ENCODE results near the gene PTPRD.

GRCh38 chr9:8783941-8784340, 1828.9 kb downstream of the PTPRD start:
- no peak for TF ChIP-seq CTCF (IDR thresholded peaks at IDR 0.05)
- TF ChIP-seq POLR2A (IDR thresholded peaks at IDR 0.05), result no peak

Data from Peyer's patch (tissue), 4 donors.